GM19043 (cell line): Measurements from ENCODE around the gene PPM1H.
"Not testable (repeated sequence)": the region's sequence is repeated elsewhere in the genome, so short reads cannot be mapped to it uniquely, and the experiment has no call there.

Experiments used
- ATAC-seq: cut with Tn5 transposase; IDR thresholded peaks from one replicate; pipeline ENCODE4 v1.9.1; 2021; ENCODE audit warnings: low read depth; ENCODE audit not compliant: unreplicated experiment

PPM1H gene

DNA sequence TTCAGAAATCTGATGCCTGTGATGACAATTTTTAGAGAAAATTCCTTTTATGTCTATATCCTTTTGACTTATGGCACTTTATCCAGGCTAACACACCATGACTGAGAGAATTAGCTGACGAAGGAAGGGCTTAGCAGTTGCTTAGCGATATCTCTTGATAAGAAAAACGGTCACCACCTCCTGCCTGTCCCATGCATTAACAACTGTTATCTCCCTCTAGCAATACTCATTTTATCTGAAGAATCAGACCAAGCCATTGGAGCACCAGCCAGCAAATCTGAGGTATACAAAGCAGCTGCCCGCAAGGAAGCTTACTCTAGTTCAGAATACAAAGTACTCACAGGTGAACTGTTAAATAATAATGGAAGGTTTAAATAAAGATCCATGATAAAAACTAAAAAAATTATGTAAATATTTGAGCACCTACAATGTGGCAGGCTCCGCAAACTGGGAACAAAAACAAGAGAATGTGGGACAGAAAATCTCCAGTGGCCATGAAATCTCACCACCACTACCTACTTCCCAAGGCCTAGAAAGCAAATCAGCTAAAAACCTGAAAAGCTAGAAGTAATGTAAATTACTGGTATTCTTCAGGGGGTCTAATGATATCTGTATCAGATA is 24.3 kb downstream of the PPM1H start:
- ATAC-seq, result no peak

DNA sequence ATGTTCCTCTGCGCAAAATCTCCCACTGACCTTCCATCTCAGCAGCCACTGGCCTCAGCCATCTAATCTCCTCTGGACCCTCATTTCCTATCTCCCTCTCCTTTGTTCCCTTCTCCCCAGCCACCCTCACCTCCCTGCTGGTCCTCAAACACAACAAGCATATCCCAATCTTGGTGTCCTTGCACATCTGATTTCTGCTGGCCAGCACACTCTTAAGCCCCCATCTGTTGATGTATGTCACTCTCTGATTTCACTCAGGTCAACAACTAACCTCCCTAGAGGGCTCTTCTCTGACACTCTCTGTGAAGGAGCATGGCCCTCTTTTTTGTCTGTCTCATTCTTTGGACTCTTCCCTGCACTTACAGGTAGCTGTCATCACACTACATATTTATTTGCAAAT is 25.6 kb downstream of the PPM1H start:
- no peak for ATAC-seq

GRCh38 chr12:62908674-62909073 is 26.3 kb downstream of the PPM1H start:
- no peak for ATAC-seq

DNA sequence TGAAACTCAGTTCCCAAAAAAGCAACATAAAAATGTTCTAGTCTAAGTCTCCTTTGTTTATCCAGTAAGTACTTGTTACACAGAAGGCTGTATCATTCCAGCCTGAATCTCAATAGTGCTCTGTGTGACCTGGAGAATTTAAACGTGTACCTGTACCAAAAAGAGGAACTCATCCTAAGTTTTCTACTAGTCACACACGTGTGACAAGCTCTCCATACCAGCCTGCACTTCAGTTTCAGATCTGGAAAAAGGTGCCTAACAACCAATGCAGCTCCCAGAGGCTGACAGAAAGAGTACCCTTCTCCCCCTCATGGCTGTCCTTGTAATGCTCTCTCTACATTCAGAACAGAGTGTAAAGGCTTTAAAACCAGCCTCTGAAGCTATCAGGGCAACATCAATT is 27.4 kb downstream of the PPM1H start:
- no peak for ATAC-seq

DNA sequence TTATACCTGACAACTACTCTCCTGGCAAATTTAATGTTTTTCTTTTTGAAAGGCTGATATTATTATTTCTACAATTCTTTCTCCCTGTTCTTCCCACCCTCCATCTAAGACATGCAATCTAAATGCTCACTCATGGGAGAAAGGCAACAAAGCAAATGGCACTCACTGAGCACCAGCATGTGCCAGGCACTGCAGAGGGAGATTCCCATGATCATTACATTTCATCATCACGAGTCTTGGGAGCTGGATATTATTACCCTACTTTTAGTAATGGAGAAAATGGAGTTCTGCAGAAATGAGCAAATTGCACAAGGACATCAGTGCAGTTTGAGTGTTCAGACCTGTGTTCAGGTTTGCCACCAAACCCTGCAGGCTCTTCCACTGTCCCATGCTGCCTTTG is 27.9 kb downstream of the PPM1H start:
- no peak for ATAC-seq

DNA sequence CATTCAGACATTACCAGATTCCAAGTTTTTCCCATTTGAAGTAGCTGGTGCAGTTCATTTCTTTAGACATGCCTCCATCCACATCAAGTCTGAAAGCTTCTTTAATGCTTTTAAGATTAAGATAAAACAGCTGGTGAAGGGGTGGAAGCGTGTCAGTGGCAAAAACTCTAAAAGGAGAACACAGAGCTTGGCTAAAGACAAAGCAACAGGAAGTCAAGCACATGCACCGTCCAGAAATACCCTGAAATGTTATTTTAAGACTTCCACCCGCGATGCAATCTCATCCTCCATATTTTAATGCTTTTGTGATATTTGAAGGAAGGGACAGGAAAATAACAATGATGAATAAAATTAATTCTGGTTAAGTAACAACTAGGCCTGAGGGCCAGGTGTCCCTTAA is 31.8 kb downstream of the PPM1H start:
- ATAC-seq, result no peak

GRCh38 chr12:62900686-62901272 is 34.2 kb downstream of the PPM1H start:
- ATAC-seq, result no peak

DNA sequence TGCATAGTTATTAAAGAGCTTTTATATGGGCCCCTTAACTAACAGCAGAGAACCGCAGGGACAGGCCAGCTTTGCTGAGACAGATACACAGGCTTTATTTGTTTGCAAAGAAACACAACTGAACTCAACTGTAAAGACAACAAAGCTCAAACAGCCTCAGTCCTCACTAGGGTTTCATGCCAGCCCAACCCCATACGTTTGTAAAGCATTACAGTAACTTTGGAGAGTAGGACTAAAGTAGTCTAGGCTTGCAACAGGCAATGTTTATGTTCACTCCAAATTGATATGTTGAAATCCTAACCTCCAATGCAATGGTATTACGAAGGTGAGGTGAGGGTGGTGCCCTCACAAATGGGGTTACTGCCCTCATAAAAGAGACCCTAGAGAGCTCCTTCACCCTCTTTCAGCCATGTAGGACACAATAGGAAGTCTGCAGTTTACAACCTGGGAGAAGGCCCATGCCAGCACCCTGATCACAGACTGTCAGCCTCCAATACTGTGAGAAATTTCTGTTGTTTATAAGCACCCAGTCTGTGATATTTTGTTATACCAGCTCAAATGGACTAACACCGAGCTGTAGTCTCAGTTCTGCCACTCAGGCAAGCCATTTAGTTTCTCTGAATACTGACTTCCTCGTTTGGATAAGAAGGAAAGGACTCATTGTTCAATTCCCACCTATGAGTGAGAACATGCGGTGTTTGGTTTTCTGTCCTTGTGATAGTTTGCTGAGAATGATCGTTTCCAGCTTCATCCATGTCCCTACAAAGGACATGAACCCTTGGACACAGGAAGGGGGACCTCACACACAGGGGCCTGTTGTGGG is 35.2 kb downstream of the PPM1H start:
- ATAC-seq, result no peak

DNA sequence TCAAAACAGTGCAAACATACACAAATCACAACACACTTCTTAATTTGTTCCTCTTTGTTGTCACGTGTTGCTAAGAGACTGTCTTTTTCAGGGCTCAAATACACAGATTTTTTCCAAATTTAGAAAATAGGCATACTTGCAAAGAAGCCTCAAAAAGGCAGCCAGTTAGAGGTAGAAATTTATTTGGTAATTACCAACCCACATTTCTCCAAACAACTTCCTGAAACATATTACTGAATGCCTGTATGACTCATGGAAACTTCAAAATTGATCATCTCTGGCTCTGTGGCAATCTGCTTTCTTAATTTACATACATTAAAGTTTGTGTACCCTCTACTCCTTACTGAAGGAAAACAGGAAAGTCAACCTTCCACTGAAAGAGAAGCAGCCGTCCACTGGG is 36.4 kb downstream of the PPM1H start:
- ATAC-seq, result no peak

DNA sequence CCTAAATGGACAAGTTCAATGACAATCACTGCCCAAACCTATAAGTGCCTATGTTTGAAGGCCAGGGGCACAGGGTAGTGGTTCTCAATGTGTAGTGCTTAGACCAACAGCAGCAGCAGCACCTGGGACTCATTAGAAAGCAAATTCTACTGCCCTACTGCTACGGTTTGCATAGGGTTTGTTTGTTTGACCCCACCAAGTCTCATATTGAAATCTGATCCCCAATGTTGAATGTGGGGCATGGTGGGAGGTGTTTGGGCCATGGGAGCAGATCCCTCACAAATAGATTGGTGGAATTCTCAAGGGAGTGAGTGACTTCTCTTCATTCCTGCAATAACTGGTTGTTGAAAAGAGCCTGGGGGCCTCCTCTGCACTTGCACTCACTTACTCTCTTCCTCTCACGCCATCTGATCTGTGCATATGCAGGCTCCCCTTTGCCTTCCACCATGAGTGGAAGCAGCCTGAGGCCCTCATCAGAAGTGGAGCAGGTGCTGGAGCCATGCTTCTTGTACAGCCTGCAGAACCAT is 39.5 kb downstream of the PPM1H start:
- ATAC-seq, result no peak

GRCh38 chr12:62893276-62893675 is 41.7 kb downstream of the PPM1H start:
- no peak for ATAC-seq

GRCh38 chr12:62891805-62892549 is 43.0 kb downstream of the PPM1H start:
- ATAC-seq, result no peak

DNA sequence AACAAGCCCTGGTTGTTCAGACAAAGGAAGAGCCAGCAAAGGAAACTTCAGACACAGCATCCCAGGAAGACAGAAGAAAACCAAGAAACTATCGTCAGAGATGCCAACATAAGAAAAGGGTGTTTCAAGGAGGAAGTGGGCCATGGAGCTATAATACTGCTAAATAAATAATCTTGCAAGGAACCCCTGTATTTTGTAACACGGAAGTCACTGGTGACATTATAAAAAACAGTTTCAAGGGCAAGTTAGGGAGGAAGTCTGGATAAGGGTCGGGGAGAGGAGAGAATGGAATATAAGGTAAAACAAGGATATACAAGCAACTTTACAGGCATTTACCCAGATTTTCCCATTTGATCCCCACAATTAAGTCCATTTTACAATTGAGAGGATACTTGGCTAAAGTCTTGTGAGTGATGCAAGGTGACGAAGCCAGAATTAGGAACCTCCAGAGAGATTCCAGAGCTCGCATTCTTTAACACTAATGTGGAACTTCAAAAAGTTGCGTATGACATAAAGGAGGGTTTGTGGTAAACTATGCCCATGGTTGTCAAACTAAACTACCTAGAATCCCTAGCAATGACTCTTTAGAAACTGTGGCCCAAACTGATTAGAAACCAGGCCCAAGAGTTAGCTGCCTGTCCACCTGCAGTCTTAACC is 46.4 kb downstream of the PPM1H start:
- ATAC-seq, result no peak

- ATAC-seq, result no peak
Measured at GRCh38 chr12:62886796-62887195, 48.2 kb downstream of the PPM1H start.

DNA sequence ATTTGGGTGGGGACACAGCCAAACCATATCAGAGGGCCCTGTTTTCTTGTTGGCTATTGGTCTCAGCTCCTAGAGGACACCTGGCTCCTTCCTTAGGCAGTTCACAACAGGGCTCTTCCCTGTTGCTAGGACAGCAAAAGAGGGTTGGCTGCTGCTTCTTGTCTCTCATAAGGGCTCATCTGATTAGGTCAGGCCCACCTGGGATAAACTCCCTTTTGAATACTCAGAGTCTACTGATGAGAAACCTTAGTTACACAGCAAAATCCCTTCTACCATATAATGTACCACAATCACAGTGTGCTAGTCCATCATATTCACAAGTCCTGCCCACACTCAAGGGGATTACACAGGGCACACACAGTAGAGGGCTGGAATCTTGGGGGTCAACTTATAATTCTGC is 49.7 kb downstream of the PPM1H start:
- no peak for ATAC-seq

DNA sequence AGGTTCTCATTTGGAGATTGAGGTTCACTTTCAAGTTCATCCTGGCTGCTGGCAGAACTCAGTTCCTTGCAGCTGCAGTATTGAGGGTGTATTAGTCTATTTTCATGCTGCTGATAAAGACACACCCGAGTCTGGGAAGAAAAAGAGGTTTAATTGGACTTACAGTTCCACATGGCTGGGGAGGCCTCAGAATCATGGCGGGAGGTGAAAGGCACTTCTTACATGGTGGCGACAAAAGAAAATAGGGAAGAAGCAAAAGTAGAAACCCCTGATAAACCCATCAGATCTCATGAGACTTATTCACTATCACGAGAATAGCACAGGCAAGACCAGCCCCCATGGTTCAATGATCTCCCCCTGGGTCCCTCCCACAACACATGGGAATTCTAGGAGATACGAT is 50.1 kb downstream of the PPM1H start:
- ATAC-seq, result not testable (repeated sequence)

DNA sequence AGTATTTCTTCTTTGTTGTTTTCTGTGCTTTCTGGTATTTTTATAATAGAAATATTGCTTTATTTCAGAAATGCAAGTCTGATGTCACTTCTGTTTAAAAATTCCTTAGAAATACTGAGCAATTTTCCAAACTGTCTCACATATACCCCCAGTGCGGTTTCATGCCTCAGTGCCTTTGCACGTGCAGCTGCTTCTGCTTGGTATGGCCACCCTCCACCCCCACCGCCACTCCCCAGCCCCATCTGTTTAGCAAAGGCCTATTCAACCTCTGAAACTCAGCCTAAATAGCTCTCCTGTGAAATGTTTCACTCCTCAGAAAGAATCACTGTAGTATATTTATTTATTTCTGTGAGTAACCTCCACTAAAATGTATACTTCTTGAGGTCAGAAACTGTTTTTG is 52.3 kb downstream of the PPM1H start:
- ATAC-seq, result no peak

- no peak for ATAC-seq
Measured at GRCh38 chr12:62882140-62882539, 52.8 kb downstream of the PPM1H start.

DNA sequence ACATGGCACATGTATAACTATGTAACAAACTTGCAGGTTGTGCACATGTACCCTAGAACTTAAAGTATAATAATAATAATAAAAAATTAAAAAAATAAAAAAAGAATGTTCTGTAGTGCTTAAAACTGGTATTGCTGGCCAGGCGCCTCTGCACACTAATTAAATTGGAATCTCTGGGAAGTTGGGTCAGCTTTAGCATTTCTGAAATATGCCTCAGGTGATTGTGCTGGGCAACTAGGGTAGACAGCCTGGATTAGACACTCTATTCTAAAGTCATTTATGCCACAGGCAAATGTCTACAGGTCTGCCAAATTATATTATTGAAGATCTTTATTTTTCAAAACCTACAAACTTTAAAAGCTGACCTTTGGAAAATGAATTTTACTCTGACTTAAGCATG is 55.3 kb downstream of the PPM1H start:
- ATAC-seq, result no peak

- ATAC-seq, result not testable (repeated sequence)
Measured at GRCh38 chr12:62879228-62879627, 55.7 kb downstream of the PPM1H start.
